GM18861 (cell line): ENCODE data around the gene S1PR5.

ENCODE experiments used
- ATAC-seq: cut with Tn5 transposase; IDR thresholded peaks from one replicate; pipeline ENCODE4 v1.9.1; 2021; ENCODE audit not compliant: unreplicated experiment

Gene S1PR5

GRCh38 chr19:10516671-10517286, 468 bp downstream of the S1PR5 start:
- no peak for ATAC-seq

DNA sequence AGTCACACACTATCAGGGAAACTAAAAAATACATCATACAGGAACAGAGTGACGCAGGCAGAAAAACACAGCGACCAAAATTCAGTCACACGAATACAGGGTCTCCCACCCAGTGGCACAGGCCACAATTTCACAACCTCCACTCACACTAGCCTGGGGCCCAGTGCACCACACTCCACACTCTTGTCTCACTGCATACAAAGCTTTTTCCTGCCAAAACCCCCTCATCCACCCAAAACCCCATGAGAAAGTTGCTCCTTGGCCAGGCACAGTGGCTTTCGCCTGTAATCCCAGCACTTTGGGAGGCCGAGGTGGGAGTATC, 1.2 kb downstream of the S1PR5 start:
- ATAC-seq, result no peak

GRCh38 chr19:10514211-10515145, 2.8 kb downstream of the S1PR5 start:
- ATAC-seq, result no peak

- ATAC-seq, result no peak
These were observed 4.0 kb downstream of the S1PR5 start for GRCh38 chr19:10513223-10513622.

DNA sequence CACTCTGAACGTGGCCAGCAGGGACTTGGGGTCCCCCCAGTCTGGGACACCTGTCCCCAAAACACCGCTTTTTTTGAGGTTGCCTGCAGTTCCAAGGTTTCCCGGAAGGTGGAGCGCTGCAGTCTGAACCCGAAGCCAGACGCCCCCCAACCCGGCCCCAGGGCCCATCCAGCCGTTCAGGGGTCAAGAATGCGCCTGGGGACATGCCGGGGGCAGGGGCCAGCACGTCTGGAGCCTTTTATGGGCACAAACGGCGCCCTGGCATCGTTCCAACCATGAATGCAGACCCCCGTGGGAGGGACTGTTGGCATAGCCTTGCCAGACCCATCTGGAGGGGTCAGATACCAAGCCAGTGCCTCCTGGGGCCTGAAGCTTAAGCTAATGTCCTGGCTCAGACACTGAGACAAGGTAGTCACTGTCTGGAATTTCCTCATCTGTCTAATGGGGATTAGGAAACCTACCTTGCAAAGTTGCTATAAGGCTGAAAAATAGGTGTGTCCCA, 6.9 kb downstream of the S1PR5 start:
- no peak for ATAC-seq

DNA sequence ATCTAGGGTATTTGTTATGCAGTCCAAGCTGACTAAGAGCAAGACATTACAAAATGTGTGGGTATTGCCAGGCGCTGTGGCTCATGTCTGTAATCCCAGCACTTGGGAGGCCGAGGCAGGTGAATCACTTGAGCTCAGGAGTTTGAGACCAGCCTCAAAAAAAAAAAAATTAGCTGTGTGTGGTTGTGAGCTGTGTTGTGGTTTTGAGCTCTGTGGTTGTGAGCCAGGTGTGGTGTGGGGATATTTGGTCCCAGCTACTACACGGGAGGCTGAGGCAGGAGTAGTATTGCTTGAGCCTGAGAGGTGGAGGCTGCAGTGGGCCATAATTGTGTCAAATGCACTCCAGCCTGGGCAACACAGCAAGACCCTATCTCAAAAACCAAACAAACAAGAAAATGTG, 8.5 kb downstream of the S1PR5 start:
- no peak for ATAC-seq

DNA sequence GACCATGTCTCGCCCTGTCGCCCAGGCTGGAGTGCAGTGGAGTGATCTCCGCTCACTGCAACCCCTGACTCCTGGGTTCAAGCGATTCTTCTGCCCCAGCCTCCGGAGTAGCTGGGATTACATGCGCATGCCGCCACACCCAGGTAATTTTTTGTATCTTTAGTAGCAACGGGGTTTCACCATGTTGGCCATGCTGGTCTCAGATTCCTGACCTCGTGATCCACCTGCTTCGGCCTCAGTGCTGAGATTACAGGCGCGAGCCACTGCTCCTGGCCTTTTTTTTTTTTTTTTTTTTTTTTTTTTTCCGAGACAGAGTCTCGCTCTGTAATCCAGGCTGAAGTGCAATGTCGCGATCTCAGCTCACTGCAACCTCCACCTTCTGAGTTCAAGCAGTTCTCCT, 9.2 kb downstream of the S1PR5 start:
- ATAC-seq, result no peak

- ATAC-seq, result no peak
These were observed 11.5 kb downstream of the S1PR5 start for GRCh38 chr19:10505583-10506229.

- ATAC-seq, result no peak
These were observed 14.1 kb downstream of the S1PR5 start, which contains the start of gene KEAP1 for GRCh38 chr19:10503002-10503789. TSS of gene KEAP1 (minus strand) at chr19:10503356. CDS start at chr19:10500033, 3,323 bp downstream.

DNA sequence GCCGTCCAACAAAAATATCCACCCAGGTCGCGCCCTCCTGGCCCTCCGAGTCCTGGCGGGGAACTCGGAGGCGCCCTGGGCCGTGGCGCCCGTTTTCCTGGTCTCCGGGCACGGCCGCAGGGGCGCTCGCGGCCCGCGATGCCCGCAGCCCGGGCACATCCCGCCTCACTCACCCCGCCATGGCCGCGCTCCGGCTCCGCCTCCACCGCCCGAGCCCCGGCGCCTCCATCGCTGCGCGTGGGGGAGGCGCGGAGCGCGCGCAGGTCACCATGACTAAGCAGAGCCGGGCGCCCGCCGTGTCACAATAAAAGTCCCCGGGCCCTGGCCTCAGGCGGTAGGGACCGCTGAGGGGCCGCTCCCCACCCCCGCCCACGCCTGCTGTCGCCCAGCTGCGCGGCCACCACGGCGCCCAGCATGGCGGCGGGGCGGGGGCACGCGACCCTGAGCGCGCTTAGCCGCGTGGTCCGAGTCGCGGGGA, 14.7 kb downstream of the S1PR5 start:
- ATAC-seq, result peak; percentile 81

GRCh38 chr19:10501971-10502523, 15.2 kb downstream of the S1PR5 start:
- ATAC-seq, result peak; percentile 19

DNA sequence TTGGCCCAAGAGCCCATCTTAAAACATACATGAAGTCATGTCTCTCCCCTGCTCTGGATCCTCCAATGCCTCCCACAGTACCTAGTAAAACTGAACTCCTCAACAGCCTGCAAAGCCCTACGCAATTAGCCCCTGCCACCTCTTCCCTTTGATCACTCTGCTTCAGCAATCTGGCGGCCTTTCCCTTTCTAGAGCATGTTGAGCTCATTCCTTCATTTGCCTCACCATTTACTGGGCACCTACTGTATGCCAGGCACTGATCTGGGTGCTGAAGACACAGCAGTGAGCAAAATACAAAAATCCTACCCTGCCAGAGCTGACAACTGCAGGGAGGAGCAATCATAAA, 17.0 kb downstream of the S1PR5 start:
- no peak for ATAC-seq

- no peak for ATAC-seq
These were observed 17.5 kb downstream of the S1PR5 start for GRCh38 chr19:10499550-10500246.

- no peak for ATAC-seq
These were observed 19.9 kb downstream of the S1PR5 start for GRCh38 chr19:10497371-10497770.

DNA sequence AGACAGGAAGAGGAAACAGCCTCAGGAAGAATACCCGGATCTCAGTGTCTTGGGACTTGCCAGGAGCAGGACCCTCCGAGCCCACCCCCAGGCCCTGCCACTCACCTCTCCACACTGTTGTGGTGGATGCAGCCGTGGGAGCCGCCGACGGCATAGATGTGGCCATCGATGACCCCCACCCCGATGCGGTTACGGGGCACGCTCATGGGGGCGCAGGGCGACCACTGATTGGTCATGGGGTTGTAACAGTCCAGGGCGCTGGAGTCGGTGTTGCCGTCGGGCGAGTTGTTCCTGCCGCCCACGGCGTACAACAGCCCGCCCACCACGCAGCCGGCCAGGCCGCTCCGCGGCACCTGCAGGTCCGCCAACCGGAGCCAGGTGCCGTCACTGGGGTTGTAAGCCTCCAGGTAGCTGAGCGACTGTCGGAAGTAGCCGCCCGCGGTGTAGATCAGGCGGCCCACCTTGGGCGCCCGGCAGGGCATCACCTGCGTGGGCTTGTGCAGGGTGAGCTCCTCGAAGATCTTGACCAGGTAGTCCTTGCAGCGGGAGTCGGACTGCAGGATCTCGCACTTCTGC, 25.7 kb downstream of the S1PR5 start:
- ATAC-seq, result no peak

GRCh38 chr19:10486551-10486950, 30.7 kb downstream of the S1PR5 start:
- no peak for ATAC-seq

DNA sequence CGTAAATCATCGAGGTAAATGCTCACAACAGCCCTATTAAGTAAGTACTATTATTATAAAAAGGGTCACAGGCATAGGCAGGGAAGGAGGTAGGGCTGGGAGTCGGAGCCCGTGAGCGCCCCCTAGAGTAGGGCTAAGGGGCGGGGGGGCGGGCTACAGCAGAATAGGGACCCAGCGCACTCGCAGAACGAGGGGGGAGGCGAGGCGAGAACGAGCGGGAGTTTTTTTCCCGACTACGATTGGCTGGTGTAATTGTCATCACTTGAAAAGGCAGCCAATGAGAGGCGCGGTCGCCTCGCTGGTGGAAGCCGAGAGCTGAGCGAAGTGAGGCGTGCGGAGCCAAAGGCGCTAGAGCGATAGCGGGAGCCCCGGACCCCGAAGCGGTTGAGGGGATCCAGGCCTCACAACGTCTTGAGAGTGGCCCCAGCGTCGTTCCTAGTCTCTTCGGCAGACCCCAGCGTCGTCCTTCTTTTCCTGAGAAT, 38.3 kb downstream of the S1PR5 start:
- ATAC-seq, result no peak

- ATAC-seq, result no peak
These were observed 38.8 kb downstream of the S1PR5 start for GRCh38 chr19:10478476-10478875.

- ATAC-seq, result no peak
These were observed 42.2 kb downstream of the S1PR5 start for GRCh38 chr19:10474962-10475451.
